Activated naive CD4-positive, alpha-beta T cell treated with anti-CD3 and anti-CD28 coated beads for 36 hours (primary cell): Measurements from ENCODE around the gene CCDC88B. TPM values are rescaled to one million over a fixed set of nuclear protein-coding genes. Genes with fewer than 3 reads are reported as not detected.

Experiments used
- CTCF ChIA-PET: fragments of 350-600 bp; sonication (Branson Sonifier 250); formaldehyde crosslinking; loops from one replicate; lab custom pipeline; 2021; ENCODE audit warnings: antibody characterized with exemption; lab: Charles Lee
- DNase-seq: peaks from one replicate; pipeline ENCODE4 v3.0.0-alpha.2; 2020
- H3K27ac Mint-ChIP-seq: one replicate; pipeline ENCODE4 v1.8.0; 2021; ENCODE audit warnings: mild to moderate bottlenecking, mixed read lengths
- H3K27me3 Mint-ChIP-seq: one replicate; pipeline ENCODE4 v1.8.0; 2021; ENCODE audit warnings: low read depth, mixed read lengths
- H3K36me3 Mint-ChIP-seq: one replicate; pipeline ENCODE4 v1.8.0; 2021; ENCODE audit warnings: low read depth, mixed read lengths
- H3K4me1 Mint-ChIP-seq: one replicate; pipeline ENCODE4 v1.8.0; 2021; ENCODE audit warnings: low read depth, mixed read lengths
- H3K4me3 Mint-ChIP-seq: one replicate; pipeline ENCODE4 v1.8.0; 2021; ENCODE audit warnings: mild to moderate bottlenecking, moderate library complexity, mixed read lengths
- H3K9me3 Mint-ChIP-seq: one replicate; pipeline ENCODE4 v1.8.0; 2021; ENCODE audit warnings: mixed read lengths
- intact Hi-C: fragments of 100-400 bp; cut with micrococcal nuclease; formaldehyde crosslinking; loops from one replicate; pipeline ENCODE4 v1.15.1; 2023
- total RNA-seq, 2 experiments: library from RNA; stranded (reverse); gene quantifications; one replicate each; pipeline ENCODE4 v1.2.3, GENCODE V29; 2021

Gene CCDC88B
- total RNA-seq, 2 experiments from 2014 or later = 53.2 to 61.9 TPM

- no peaks in the 10 kb centered on the region for H3K36me3 Mint-ChIP-seq
- no peak for DNase-seq
- H3K4me3 Mint-ChIP-seq = no peak overlapping the region
- CTCF ChIA-PET = interaction anchor here (1.7 kb wide), 1 partner anchor 61 kb away, joined by 6 read pairs; no protein-coding TSS in a partner anchor
- intact Hi-C loops = no loop called here
- H3K4me1 Mint-ChIP-seq = peaks cover 8% of the 10 kb centered on the region
- no peaks in the 10 kb centered on the region for H3K27me3 Mint-ChIP-seq
- H3K9me3 Mint-ChIP-seq = peaks cover 4% of the 10 kb centered on the region
- H3K27ac Mint-ChIP-seq = no peak overlapping the region
Measured at GRCh38 chr11:64387916-64388315, 47.9 kb downstream of the CCDC88B start.

GRCh38 chr11:64388894-64389293 is 48.9 kb downstream of the CCDC88B start:
- DNase-seq = no peak
- Mint-ChIP-seq H3K27ac (no peak overlapping the region), H3K36me3 (no peaks in the 10 kb centered on the region), H3K4me3 (no peak overlapping the region), H3K4me1 (peaks cover 8% of the 10 kb centered on the region), H3K9me3 (peaks cover 4% of the 10 kb centered on the region), H3K27me3 (no peaks in the 10 kb centered on the region)
- CTCF ChIA-PET = interaction anchor here (1.7 kb wide), 1 partner anchor 60 kb away, joined by 6 read pairs; no protein-coding TSS in a partner anchor
- intact Hi-C loops = no loop called here

GRCh38 chr11:64389851-64390250 is 49.8 kb downstream of the CCDC88B start:
- H3K4me1 Mint-ChIP-seq = peaks cover 8% of the 10 kb centered on the region
- no peak for DNase-seq
- H3K27ac Mint-ChIP-seq = no peak overlapping the region
- CTCF ChIA-PET = interaction anchor here (0.8 kb wide), 1 partner anchor 59 kb away, joined by 3 read pairs; no protein-coding TSS in a partner anchor
- intact Hi-C loops = no loop called here
- no peaks in the 10 kb centered on the region for H3K36me3 Mint-ChIP-seq
- peaks cover 4% of the 10 kb centered on the region for H3K9me3 Mint-ChIP-seq
- peaks cover under 1% of the 10 kb centered on the region for H3K27me3 Mint-ChIP-seq
- no peak overlapping the region for H3K4me3 Mint-ChIP-seq

- DNase-seq = no peak
- no peak overlapping the region for H3K27ac Mint-ChIP-seq
- H3K27me3 Mint-ChIP-seq = peaks cover 2% of the 10 kb centered on the region
- CTCF ChIA-PET = interaction anchor here (0.8 kb wide), 1 partner anchor 59 kb away, joined by 3 read pairs; no protein-coding TSS in a partner anchor
- no peak overlapping the region for H3K4me3 Mint-ChIP-seq
- no peaks in the 10 kb centered on the region for H3K36me3 Mint-ChIP-seq
- intact Hi-C loops = no loop called here
- H3K4me1 Mint-ChIP-seq = peaks cover 8% of the 10 kb centered on the region
- H3K9me3 Mint-ChIP-seq = peaks cover 4% of the 10 kb centered on the region
Measured at GRCh38 chr11:64390558-64390957, 50.6 kb downstream of the CCDC88B start.

DNA sequence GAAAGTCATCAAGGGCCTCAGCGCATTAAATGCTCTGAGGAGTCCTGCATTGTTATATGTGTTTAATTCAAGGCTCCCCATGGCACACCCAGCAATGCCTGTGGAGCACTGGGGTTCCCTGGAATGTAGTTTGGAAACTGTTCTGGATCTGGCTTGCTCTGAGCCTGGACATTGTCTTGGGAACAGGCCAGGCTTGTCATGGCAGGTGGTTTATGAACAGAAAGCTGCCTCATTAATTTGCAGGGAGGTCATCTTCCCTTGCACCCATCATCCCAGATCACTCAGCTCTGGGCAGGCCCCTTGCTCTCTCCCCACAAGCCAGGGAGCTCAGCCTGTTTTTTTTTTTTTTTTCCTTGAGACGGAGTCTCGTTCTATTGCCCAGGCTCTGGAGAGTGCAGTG is 51.8 kb downstream of the CCDC88B start:
- no peak overlapping the region for H3K4me3 Mint-ChIP-seq
- peaks cover 8% of the 10 kb centered on the region for H3K4me1 Mint-ChIP-seq
- DNase-seq = no peak
- intact Hi-C loops = no loop called here
- peaks cover 2% of the 10 kb centered on the region for H3K27me3 Mint-ChIP-seq
- no peaks in the 10 kb centered on the region for H3K36me3 Mint-ChIP-seq
- H3K27ac Mint-ChIP-seq = no peak overlapping the region
- CTCF ChIA-PET = interaction anchor here (0.7 kb wide), 1 partner anchor 57 kb away, joined by 3 read pairs; no protein-coding TSS in a partner anchor
- peaks cover 4% of the 10 kb centered on the region for H3K9me3 Mint-ChIP-seq

- Mint-ChIP-seq H3K4me3 (no peak overlapping the region), H3K27ac (no peak overlapping the region), H3K4me1 (peaks cover 3% of the 10 kb centered on the region), H3K27me3 (peaks cover 2% of the 10 kb centered on the region), H3K36me3 (no peaks in the 10 kb centered on the region), H3K9me3 (no peaks in the 10 kb centered on the region)
- CTCF ChIA-PET = no interaction called here
- no peak for DNase-seq
- intact Hi-C loops = no loop called here
Measured at GRCh38 chr11:64395545-64396078, 55.6 kb downstream of the CCDC88B start.

DNA sequence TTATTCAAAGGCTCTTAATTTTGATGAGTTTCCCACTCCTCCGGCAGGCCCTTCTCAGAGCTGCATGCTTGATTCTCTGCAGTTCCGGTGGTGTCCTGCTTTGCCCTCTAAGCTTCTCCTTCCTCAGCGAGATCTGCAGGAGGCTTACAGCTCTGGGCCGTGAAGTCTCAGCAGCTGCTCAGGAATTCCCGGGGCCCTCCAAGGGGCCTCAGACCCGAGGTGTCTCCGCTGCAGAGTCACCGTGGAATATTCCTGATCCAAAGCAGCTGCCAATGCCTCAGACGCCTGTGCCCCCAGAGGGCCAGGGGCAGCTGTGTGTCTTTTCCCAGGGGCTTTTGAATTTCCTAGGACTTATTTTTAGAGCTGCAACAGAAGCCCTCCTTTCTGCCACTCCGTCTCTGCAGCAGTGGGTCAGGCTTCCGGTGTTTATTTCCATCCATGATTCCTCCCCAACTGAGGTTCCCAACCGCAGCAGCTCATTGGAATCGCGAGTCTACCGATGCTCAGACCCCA is 56.1 kb downstream of the CCDC88B start:
- intact Hi-C loops = no loop called here
- Mint-ChIP-seq H3K9me3 (no peaks in the 10 kb centered on the region), H3K36me3 (no peaks in the 10 kb centered on the region), H3K27ac (no peak overlapping the region), H3K4me3 (no peak overlapping the region), H3K4me1 (no peaks in the 10 kb centered on the region), H3K27me3 (peaks cover 2% of the 10 kb centered on the region)
- no peak for DNase-seq
- CTCF ChIA-PET = interaction anchor here (0.8 kb wide), 1 partner anchor 189 kb away, joined by 3 read pairs; no protein-coding TSS in a partner anchor

DNA sequence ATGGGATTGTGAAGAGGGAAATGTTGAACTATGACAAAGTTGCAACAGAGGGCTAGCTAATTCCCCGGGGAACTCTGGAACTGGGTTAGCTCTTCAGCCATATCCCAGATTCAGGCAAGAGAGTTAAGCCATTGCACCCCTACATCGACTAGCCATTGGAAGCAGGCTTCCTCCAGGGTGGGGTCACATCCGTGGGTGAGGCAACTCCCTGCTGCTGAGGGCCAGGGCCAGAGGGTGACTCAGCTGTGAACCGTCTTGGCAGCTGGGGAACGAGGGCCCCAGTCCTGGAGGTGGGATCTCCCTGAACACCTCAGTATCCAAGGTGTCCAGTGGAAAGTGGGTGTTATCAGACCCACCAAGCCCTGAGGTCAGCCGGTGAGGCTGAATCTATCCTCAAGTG is 60.1 kb downstream of the CCDC88B start:
- no peak overlapping the region for H3K27ac Mint-ChIP-seq
- intact Hi-C loops = no loop called here
- H3K9me3 Mint-ChIP-seq = no peaks in the 10 kb centered on the region
- CTCF ChIA-PET = no interaction called here
- no peaks in the 10 kb centered on the region for H3K27me3 Mint-ChIP-seq
- H3K36me3 Mint-ChIP-seq = no peaks in the 10 kb centered on the region
- no peaks in the 10 kb centered on the region for H3K4me1 Mint-ChIP-seq
- no peak for DNase-seq
- H3K4me3 Mint-ChIP-seq = no peak overlapping the region

DNA sequence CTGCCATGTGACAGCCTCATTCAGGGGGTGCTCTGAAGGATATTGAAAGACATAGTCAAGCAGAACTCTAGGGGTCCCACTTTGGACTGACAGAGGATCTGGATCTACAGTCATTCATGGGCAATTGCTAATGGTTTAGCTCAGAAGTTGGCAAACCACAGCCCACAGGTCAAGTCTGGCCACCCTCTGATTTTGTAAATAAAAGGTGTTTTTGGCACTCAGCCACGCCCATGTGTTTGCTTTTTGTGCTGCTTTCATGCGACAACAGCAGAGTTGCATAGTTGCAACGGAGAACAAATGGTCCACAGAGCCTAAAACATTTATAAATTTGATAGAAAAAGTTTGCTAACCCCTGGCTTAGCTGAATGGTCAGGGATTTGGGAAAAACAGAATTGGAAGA is 60.7 kb downstream of the CCDC88B start:
- no peak overlapping the region for H3K27ac Mint-ChIP-seq
- no peaks in the 10 kb centered on the region for H3K36me3 Mint-ChIP-seq
- no peaks in the 10 kb centered on the region for H3K27me3 Mint-ChIP-seq
- intact Hi-C loops = no loop called here
- no peak overlapping the region for H3K4me3 Mint-ChIP-seq
- CTCF ChIA-PET = no interaction called here
- H3K9me3 Mint-ChIP-seq = no peaks in the 10 kb centered on the region
- H3K4me1 Mint-ChIP-seq = no peaks in the 10 kb centered on the region
- DNase-seq = no peak

- Mint-ChIP-seq H3K9me3 (no peaks in the 10 kb centered on the region), H3K4me1 (no peaks in the 10 kb centered on the region), H3K27me3 (no peaks in the 10 kb centered on the region), H3K27ac (no peak overlapping the region), H3K36me3 (no peaks in the 10 kb centered on the region), H3K4me3 (no peak overlapping the region)
- no peak for DNase-seq
- intact Hi-C loops = no loop called here
- CTCF ChIA-PET = interaction anchor here (0.5 to 0.9 kb wide), 2 partner anchors 25 to 47 kb away, joined by 3 to 4 read pairs; no protein-coding TSS in a partner anchor
Measured at GRCh38 chr11:64401775-64402174, 61.8 kb downstream of the CCDC88B start.

DNA sequence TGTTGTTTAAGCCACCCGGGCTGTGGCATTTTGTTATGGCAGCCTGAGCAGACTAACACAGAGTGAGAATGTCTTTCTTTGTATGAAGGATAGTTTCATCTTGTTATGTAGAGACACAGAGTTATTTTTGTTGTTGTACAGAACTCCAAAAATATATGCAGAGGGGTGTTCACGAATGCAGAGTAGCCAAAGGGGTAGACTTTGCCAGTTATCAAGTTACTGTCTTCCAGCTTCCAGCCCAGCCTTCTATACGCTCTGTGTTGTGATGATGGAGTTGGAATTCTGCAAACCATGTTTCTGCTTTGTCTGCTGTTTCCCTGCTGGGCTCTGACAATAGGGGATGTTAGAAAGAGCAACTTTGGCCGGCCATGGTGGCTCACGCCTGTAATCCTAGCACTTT is 63.1 kb downstream of the CCDC88B start:
- Mint-ChIP-seq H3K9me3 (no peaks in the 10 kb centered on the region), H3K36me3 (no peaks in the 10 kb centered on the region), H3K27ac (no peak overlapping the region), H3K27me3 (no peaks in the 10 kb centered on the region), H3K4me3 (no peak overlapping the region), H3K4me1 (no peaks in the 10 kb centered on the region)
- DNase-seq = no peak
- intact Hi-C loops = no loop called here
- CTCF ChIA-PET = no interaction called here

DNA sequence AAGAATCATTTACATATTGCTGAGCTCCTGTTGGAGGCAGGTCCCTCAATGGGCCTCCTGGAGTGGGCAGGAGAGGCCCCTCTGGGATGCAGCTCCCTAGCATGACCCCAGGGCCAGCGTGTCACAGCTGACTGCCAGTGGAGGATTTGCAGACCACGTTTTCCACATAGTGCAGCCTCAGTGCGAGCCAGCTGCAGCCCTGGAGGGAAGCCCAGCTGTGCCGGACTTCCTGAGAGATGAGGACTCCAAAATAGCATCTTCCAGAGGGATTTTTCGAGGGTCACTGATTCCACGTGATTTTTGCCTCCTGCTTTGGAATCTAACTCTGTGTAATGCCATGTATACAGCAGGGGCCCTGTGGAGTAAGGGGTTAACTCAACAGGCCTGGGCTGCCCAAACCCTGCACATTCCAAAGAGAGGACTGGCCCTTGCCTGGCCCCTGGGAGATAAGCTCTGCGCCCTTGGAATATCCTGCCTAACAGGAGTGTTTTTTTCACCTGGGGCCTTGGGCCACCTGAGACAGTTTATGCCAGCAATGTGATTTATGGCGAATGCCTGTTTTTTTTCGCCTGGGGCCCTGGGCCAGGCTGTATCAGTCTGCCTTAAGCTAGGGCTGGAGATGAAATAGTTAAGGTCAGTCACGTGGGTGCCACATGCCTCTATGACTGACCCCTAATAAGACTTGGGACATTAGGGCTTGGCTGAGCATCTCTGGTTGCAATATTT is 66.4 kb downstream of the CCDC88B start:
- CTCF ChIA-PET = interaction anchor here (0.9 kb wide), 1 partner anchor 43 kb away, joined by 3 read pairs; no protein-coding TSS in a partner anchor
- no peaks in the 10 kb centered on the region for H3K36me3 Mint-ChIP-seq
- DNase-seq = no peak
- intact Hi-C loops = no loop called here
- H3K4me3 Mint-ChIP-seq = no peak overlapping the region
- no peaks in the 10 kb centered on the region for H3K27me3 Mint-ChIP-seq
- no peak overlapping the region for H3K27ac Mint-ChIP-seq
- no peaks in the 10 kb centered on the region for H3K9me3 Mint-ChIP-seq
- H3K4me1 Mint-ChIP-seq = no peaks in the 10 kb centered on the region
